Natural killer cell treated with Interleukin-12 subunit alpha and Interleukin-12 subunit beta and Interleukin-15 and Interleukin-18, amount 100 ng/mL, for 72 hours (primary cell): ENCODE measurements around the gene HIVEP1. TPM values are rescaled to one million over a fixed set of nuclear protein-coding genes. Genes with fewer than 3 reads are reported as not detected.
A peak's percentile ranks its signal among the peaks of the same experiment; 100 is the strongest.

Experiments used
- ATAC-seq, 2 donors: fragments of 150-1000 bp; cut with Tn5 transposase in 1 of 2; sonication (Bioruptor Pico), chemical (Tn5 transposase) in 1 of 2; 2 replicates each; pipeline ENCODE4 v1.10.0; 2021
- DNase-seq: peaks from one replicate; pipeline ENCODE4 v3.0.0; 2022; ENCODE audit warnings: low spot score
- H3K27ac Mint-ChIP-seq, 2 donors: 1 replicate in 1 of 2; 2 replicates in 1 of 2; pipeline ENCODE4 v1.8.0; 2022; ENCODE audit warnings: mixed read lengths in 2 of 2, mild to moderate bottlenecking in 1 of 2, moderate library complexity in 1 of 2
- H3K27me3 Mint-ChIP-seq, 2 donors: 1 replicate in 1 of 2; 2 replicates in 1 of 2; pipeline ENCODE4 v1.8.0; 2022; ENCODE audit warnings: mixed read lengths in 2 of 2
- H3K36me3 Mint-ChIP-seq: one replicate; pipeline ENCODE4 v1.8.0; 2022; ENCODE audit warnings: mixed read lengths
- H3K4me1 Mint-ChIP-seq, 2 donors: 1 replicate in 1 of 2; 2 replicates in 1 of 2; pipeline ENCODE4 v1.8.0; 2022; ENCODE audit warnings: low read depth in 2 of 2, mixed read lengths in 2 of 2, mild to moderate bottlenecking in 1 of 2
- H3K4me3 Mint-ChIP-seq: one replicate; pipeline ENCODE4 v1.8.0; 2022; ENCODE audit warnings: mixed read lengths
- H3K9me3 Mint-ChIP-seq: 2 replicates; pipeline ENCODE4 v1.8.0; 2022; ENCODE audit warnings: mixed read lengths
- total RNA-seq, 2 donors: library from RNA; stranded (reverse); gene quantifications; one replicate each; pipeline ENCODE4 v1.2.3, GENCODE V29; 2022

Gene HIVEP1
- total RNA-seq, 2 donors from 2014 or later: 28.3 to 39.4 TPM

DNA sequence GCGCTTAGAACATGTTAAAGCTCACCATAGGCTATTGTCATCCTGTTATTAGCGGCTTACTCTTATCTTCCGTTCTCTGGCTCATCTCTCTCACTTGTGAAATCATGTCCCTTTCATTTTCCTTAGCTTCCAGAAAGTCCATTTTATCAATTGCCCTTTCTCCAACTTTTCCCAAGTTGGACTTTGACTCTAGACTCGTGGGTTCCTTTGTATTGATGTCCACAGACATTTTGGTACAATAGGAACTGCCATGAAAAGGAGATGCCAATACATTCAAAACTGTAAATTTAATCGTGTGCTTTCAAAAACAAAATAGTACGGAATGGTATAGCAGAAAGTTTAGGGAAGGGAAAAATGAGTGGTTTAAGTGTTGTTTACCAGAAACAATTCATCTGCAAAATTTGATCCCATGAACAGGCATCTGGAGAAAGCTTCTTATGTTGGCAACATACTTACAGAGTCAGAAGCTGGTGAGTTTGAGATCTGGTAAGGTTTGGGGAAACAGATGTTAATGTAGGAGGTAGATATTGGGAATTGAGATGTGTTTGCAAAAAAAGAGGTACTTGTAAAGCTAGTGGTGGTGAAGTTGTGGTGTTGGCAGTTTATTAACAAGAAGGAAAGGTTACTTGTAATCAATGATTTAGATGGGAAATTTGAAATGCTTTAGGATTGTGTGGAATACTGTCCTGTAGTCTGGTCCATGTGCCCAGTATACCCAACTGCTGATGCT, 10.2 kb upstream of the HIVEP1 start:
- no peaks in the 10 kb centered on the region for H3K36me3 Mint-ChIP-seq
- no peak for ATAC-seq

DNA sequence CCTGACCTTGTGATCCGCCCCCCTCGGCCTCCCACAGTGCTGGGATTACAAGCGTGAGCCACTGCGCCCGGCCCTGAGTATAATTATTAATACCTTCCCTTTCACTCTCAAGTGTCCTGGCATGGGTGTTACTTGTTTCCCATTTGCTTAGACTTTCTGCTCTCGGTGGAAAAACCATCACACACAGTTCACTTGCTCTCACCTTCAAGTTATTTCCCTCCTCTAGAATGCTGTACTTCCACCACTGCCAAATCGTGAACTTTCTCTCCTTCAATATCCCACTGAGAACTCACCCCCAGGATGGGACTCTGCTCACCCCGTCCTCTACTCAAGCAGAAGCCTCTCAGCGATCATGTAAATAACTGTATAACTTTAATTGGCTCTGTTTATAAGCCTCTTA, 4.6 kb upstream of the HIVEP1 start:
- Mint-ChIP-seq H3K36me3 (no peaks in the 10 kb centered on the region), H3K9me3 (no peaks in the 10 kb centered on the region), H3K27ac (peak overlapping the region; percentile 94 to 97), H3K4me3 (no peak overlapping the region), H3K27me3 (no peaks in the 10 kb centered on the region), H3K4me1 (peaks cover 23 to 25% of the 10 kb centered on the region in 2 donors)
- ATAC-seq (no peak), DNase-seq (no peak)

More for the DNA sequence above, 10.2 kb upstream of the HIVEP1 start:
- H3K4me3 Mint-ChIP-seq: no peak overlapping the region
- no peak overlapping the region for H3K27ac Mint-ChIP-seq
- no peaks in the 10 kb centered on the region for H3K4me1 Mint-ChIP-seq
- H3K9me3 Mint-ChIP-seq: no peaks in the 10 kb centered on the region
- H3K27me3 Mint-ChIP-seq: peaks cover 0 to 15% of the 10 kb centered on the region in 2 donors
- no peak for DNase-seq

DNA sequence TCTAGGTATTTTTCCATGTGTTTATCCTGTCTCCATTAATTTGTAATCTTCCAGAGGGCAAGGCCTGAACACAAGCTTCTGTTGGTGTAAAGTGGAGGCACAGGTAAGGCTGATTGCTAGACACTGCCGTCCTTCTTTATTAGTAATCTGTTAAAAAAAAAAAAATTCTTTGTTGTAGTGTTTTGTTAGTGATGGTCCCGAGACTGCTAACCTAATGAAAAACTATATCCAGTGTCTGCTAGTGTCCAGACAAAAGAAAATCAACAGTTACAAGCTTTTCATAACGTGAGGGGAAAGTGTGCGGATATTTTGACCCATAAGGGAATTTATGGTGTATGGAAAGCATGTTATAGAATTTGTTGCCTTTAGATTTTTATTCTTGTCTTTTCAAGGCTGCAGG, 4.2 kb upstream of the HIVEP1 start:
- Mint-ChIP-seq H3K27ac (peak overlapping the region; percentile 94 to 97), H3K4me1 (peaks cover 23 to 25% of the 10 kb centered on the region in 2 donors), H3K27me3 (no peaks in the 10 kb centered on the region), H3K36me3 (peaks cover 1% of the 10 kb centered on the region), H3K4me3 (peak overlapping the region; percentile 87), H3K9me3 (no peaks in the 10 kb centered on the region)
- no peak for ATAC-seq
- DNase-seq: no peak

DNA sequence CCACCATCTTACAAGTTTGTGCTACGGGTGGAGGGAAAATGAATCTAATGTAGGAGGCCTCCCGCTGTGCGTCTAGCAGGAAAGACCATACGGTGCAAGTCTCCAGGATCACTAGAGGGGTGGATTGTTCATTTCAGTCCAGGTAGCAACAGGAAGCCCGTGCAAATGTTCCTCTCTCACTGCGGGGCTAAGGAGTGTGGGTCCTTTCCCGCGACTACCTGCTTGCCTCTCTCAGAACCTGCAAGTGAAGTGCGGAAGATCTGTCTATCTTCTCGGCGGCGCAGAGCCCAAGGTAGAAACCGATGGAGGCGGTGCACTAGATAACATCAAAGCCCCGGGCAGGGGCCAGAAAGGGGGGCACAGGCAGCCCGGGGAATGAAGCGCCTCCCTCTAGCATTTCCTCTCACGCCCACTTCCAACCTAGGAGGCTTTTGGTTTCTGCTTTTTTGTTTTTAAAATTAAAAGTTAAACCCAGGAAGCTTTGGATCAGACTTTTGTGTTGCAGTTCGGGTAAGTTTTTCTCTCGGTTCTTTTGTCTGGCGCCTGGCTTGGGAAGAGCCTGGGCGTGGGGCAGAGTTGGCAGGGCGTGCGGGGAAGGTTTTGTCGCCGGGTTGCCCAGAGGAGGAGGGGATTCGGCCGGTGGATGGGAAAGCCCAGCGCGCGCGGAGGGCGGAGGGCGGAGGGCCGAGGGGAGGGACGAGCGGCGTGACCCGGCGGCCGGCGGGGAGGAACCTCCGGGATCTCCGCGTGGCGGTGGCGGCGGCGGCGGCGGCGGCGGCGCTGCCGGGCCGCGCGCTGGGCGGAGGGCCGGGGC, 3.5 kb upstream of the HIVEP1 start:
- Mint-ChIP-seq H3K4me1 (peaks cover 29 to 32% of the 10 kb centered on the region in 2 donors), H3K36me3 (peaks cover 7% of the 10 kb centered on the region), H3K4me3 (peak overlapping the region; percentile 87), H3K27ac (peak overlapping the region; percentile 94 to 97), H3K27me3 (no peaks in the 10 kb centered on the region), H3K9me3 (no peaks in the 10 kb centered on the region)
- ATAC-seq (peak; percentile 26 to 58), DNase-seq (peak; percentile 91)

DNA sequence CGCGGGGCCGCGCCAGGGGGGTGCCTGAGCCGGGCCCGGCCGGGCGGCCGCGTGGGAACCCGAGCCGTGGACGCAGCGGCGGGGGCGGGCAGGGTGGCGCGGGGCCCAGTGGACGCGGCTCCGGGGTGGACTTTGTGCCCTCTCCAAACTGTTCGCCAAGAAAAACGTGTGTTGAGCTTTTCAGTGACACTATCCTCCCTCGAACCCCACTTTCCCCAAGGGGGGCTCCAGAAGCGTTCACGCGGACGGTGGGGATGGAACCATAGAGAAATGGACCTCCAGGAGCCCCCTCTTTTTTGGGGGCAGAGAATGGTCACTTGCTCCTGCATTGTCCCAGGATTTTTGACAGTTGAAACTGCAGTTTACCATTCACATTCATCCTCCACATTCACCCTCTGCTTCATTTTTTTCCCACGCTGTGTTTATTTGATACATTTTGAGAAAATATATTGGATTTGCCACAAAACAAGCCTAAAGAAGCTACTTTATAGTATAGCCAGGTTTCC, 2.9 kb upstream of the HIVEP1 start:
- H3K27me3 Mint-ChIP-seq: no peaks in the 10 kb centered on the region
- peaks cover 29 to 32% of the 10 kb centered on the region in 2 donors for H3K4me1 Mint-ChIP-seq
- H3K36me3 Mint-ChIP-seq: peaks cover 7% of the 10 kb centered on the region
- DNase-seq (no peak), ATAC-seq (no peak)
- H3K4me3 Mint-ChIP-seq: peak overlapping the region; percentile 93
- H3K27ac Mint-ChIP-seq: peak overlapping the region; percentile 94 to 97
- H3K9me3 Mint-ChIP-seq: no peaks in the 10 kb centered on the region

DNA sequence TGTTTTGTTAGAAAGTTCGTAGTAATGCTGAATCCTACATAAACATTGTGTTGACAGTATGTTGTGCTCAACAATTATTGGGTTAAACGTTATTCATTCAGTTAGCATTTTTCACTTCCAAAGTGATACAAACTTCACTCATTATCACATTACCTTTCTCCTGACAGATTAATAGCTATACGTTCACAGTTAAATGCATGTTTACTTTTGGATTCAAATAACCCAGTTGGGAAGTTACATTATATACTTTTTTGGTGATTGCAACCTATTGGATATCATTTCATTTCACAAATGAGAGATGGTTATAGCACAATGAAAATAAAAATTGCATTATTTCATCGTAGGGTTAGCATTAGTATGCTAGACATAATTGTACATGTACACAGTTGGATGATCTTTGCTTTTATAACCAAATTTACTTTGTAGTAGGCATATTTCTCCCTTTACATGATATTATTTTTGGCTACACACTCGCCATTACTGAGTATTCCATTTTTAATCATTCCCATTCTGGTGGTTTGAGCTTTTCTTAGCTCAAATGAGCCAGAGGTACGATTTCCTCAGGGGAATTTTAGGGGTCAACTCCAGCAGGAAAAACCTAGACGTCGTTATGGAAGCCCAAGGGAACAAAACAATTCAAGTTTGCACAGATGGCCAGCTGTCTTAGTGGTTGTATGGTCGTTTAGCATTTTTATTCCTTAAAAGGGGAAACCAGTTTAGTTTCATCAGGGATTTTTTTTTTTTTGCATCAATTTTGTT, 2.1 kb upstream of the HIVEP1 start:
- ATAC-seq: no peak
- Mint-ChIP-seq H3K4me3 (peak overlapping the region; percentile 93), H3K36me3 (peaks cover 7% of the 10 kb centered on the region), H3K9me3 (no peaks in the 10 kb centered on the region), H3K27me3 (no peaks in the 10 kb centered on the region), H3K27ac (peak overlapping the region; percentile 94 to 97), H3K4me1 (peaks cover 36 to 39% of the 10 kb centered on the region in 2 donors)
- no peak for DNase-seq

DNA sequence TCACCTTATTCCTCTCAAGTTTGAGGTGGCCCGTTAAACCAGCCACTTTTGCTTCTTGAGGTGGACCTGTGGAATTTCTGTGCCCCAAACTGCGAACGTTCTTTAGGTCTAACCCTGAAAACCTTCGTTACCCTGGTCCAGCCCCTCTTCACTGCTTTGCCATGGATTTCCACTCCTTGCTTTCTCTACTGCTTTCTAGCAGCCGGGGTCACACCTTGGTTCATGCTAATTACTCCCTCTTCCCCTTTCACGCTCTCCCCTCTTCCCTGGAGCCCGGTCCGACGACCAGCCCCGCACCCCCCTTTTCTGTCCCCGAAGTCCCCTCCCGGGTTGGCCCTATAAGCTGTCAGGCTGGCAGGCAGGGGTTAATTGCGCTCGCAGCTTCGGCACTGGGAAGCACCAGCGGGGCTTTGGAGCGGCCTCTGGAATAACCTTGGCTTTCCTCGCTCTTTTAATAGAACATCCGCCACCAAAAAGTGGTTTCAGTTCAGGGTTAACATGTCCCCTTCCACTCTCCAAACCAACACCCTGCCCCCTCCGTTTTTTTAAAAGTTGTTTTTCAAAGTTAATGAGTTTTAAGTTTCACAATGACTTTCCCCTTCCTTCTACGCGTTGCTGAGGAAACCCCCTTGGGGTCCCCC, 1.4 kb upstream of the HIVEP1 start:
- no peaks in the 10 kb centered on the region for H3K9me3 Mint-ChIP-seq
- peak overlapping the region; percentile 93 for H3K4me3 Mint-ChIP-seq
- peak overlapping the region; percentile 94 to 97 for H3K27ac Mint-ChIP-seq
- DNase-seq: no peak
- no peaks in the 10 kb centered on the region for H3K27me3 Mint-ChIP-seq
- ATAC-seq: peak in 1 of 2 donors; percentile 70
- peaks cover 36 to 39% of the 10 kb centered on the region in 2 donors for H3K4me1 Mint-ChIP-seq
- peaks cover 9% of the 10 kb centered on the region for H3K36me3 Mint-ChIP-seq

DNA sequence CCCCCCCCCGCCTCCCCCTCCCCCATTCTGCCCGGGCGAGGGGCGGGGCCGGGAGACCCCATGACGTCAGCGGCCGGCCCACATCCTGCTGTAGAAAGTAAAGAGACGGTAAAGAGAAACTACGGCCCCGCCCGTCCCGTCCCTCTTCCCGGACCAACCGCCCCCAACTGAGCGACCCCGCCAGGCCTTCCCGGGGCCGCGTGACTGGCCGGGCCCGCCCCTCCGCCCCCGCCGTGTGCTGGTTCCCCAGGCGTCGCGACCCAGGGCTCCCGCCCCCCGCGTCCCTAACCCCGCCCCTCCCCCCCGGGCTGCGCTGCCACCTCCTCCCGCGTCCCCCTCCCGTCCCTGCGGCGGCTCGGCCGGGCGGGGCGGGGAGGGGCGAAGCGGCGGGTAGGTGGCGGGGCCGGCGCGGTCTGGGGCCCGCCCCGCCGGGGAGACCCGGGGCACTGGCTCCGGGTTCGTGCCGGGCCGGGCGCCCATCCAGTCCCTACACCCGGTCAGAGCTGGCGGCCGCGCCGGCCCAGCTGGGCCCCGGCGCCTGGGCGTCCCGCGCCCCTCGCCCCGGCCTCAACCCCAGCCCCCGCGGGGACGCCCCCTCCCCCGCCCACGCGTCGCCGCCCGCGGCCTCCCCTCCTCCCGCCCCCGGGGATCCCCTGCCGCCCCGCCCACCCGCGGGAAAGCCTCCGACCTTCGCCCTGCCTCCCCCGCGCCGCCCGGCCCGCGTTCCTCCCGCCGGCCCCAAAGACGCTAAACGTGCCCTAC, 655 bp upstream of the HIVEP1 start:
- Mint-ChIP-seq H3K4me1 (peaks cover 36 to 39% of the 10 kb centered on the region in 2 donors), H3K27ac (peak overlapping the region; percentile 94 to 97), H3K36me3 (peaks cover 14% of the 10 kb centered on the region), H3K4me3 (peak overlapping the region; percentile 98), H3K27me3 (no peaks in the 10 kb centered on the region), H3K9me3 (no peaks in the 10 kb centered on the region)
- ATAC-seq (peak; percentile 90 to 92), DNase-seq (peak; percentile 99)

DNA sequence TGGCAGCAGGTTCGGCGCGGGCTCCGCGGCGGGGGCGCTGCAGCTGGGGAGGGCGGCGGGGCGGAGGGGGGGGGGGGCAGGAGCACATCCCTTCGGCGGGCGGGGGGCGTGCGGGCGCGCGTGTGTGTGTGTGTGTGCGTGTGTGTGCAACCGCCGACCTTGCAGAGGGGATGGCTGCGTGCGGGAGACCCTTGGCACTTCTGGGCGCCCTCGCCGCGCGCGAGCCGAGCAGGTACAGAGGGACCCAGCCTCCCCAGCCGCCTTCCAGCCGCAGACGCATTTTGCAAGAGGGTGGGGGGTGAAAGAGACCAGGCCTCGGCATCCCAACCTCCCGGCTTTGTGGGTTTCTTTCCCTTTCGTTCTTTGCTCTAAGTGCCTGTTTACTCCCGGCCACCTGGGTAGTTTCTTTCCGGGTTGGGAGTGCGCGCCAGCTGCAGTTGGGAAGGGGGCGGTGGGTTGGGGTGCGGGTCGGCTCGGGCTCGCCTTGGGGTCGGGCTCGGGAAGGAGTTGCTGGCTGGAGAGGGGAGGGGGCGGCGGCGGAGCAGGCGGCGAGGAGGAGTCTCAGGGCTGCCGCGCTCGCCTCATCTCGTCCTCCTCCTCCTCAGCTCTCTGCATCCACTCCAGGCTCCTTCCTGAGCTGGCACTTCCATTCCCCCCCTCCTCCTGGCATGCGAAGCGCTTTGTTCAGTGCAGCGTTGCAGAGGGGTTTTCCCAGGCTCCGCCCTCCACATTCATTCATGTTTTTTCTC, 620 bp downstream of the HIVEP1 start:
- Mint-ChIP-seq H3K36me3 (peaks cover 20% of the 10 kb centered on the region), H3K4me1 (peaks cover 36 to 37% of the 10 kb centered on the region in 2 donors), H3K27me3 (no peaks in the 10 kb centered on the region), H3K27ac (peak overlapping the region; percentile 90 to 94), H3K4me3 (peak overlapping the region; percentile 98), H3K9me3 (no peaks in the 10 kb centered on the region)
- DNase-seq: peak; percentile 85
- ATAC-seq: no peak

DNA sequence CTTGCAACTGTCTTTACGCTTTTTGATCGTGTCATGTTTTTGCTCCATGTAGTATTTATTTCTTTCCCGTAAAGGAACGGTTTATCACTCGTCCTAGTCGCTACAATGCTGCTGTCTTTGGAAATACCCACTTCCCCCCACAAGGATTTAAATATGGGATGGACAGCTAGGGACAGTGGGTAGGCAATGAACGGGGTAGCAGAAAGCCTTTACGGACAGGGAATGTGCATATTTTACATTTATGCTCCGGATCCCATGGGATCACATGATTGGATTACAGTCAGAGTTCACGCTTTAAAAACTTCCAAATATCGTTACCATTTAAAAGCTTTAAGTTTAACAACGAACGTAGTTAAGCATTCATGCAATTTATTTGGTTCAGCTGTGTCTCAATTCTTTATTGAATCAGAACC, 1.2 kb downstream of the HIVEP1 start:
- DNase-seq (no peak), ATAC-seq (no peak)
- no peaks in the 10 kb centered on the region for H3K27me3 Mint-ChIP-seq
- peaks cover 31 to 34% of the 10 kb centered on the region in 2 donors for H3K4me1 Mint-ChIP-seq
- H3K4me3 Mint-ChIP-seq: peak overlapping the region; percentile 98
- H3K27ac Mint-ChIP-seq: peak overlapping the region; percentile 90 to 94
- no peaks in the 10 kb centered on the region for H3K9me3 Mint-ChIP-seq
- peaks cover 20% of the 10 kb centered on the region for H3K36me3 Mint-ChIP-seq

DNA sequence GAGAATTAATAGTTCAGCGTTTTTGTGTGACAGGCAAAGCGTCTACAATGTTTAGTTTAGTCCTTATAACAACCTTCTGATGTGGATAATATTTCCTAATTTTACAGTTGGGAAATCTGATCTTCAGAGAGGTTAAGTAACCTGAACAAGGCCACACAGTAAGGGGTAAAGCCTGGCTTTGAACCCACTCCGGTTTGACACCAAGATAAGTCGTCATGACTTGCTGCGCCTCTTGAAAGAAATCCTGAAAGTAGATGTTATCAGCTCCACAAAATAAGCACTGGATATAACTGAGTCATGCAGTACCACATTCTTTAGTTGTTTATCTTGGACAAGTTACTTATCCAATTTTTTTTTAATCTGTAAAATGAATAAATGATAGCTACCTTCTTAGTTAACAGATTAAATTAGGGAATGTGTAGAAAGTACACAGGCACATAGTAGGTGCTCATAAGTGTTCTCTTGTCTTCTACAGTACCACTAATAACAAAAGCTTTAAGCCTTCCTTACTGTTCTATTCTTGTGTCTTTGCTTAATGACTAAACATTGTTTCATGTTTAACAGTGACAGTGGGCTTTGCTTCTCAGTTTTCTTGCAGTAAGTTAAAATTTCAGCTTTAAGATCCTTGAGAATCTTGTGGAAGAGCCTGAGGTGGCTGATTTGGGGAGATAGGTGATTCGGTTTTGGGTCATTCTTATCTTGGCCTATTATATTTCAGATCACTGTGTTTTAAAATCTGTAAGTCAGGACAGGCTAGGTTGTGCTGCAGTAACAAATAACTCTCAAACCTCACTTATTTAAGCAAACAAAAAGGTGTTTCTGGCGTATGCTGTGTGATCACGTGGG, 2.1 kb downstream of the HIVEP1 start:
- Mint-ChIP-seq H3K36me3 (peaks cover 20% of the 10 kb centered on the region), H3K4me3 (peak overlapping the region; percentile 98), H3K9me3 (no peaks in the 10 kb centered on the region), H3K27me3 (no peaks in the 10 kb centered on the region), H3K27ac (peak overlapping the region in 1 of 2 donors; percentile 23), H3K4me1 (peaks cover 28 to 29% of the 10 kb centered on the region in 2 donors)
- ATAC-seq (no peak), DNase-seq (no peak)
